ENCODE data around the gene GRIK4.

GRIK4 gene

GRCh38 chr11:120768949-120769348 lies 257.4 kb downstream of the GRIK4 start:
- in situ Hi-C loops (cut with MboI; ENCODE audit: low sequenced_read_pairs) = no loop called here
- Histone ChIP-seq H3K4me3 (no peak overlapping the region), H3K36me3 (replicated peaks) (no peaks in the 10 kb centered on the region), H3K27me3 (ENCODE audit: low read depth) (no peaks in the 10 kb centered on the region), H3K9me3 (no peaks in the 10 kb centered on the region; the same call in 1 of the 2 replicates), H3K4me1 (no peaks in the 10 kb centered on the region)
- no peak for DNase-seq (ENCODE audit: low spot score in 2 of 2)

GRCh38 chr11:120769906-120770305 lies 258.4 kb downstream of the GRIK4 start:
- no peak for DNase-seq (ENCODE audit: low spot score in 2 of 2)
- Histone ChIP-seq H3K27me3 (ENCODE audit: low read depth) (no peaks in the 10 kb centered on the region), H3K9me3 (no peaks in the 10 kb centered on the region; the same call in 1 of the 2 replicates), H3K4me3 (no peak overlapping the region), H3K4me1 (no peaks in the 10 kb centered on the region), H3K36me3 (replicated peaks) (no peaks in the 10 kb centered on the region)
- in situ Hi-C loops (cut with MboI; ENCODE audit: low sequenced_read_pairs) = no loop called here

- Histone ChIP-seq H3K27me3 (ENCODE audit: low read depth) (no peaks in the 10 kb centered on the region), H3K36me3 (replicated peaks) (no peaks in the 10 kb centered on the region), H3K4me1 (no peaks in the 10 kb centered on the region), H3K4me3 (no peak overlapping the region), H3K9me3 (no peaks in the 10 kb centered on the region; the same call in 1 of the 2 replicates)
- in situ Hi-C loops (cut with MboI; ENCODE audit: low sequenced_read_pairs) = no loop called here
- no peak for DNase-seq (ENCODE audit: low spot score in 2 of 2)
Measured at GRCh38 chr11:120771551-120772060, 260.1 kb downstream of the GRIK4 start.

- in situ Hi-C loops (cut with MboI; ENCODE audit: low sequenced_read_pairs) = no loop called here
- no peak for DNase-seq (ENCODE audit: low spot score in 2 of 2)
Measured at GRCh38 chr11:120773501-120774031, 262.0 kb downstream of the GRIK4 start.

GRCh38 chr11:120774591-120775386 lies 263.2 kb downstream of the GRIK4 start:
- H3K9me3 ChIP-seq = no peaks in the 10 kb centered on the region
- in situ Hi-C loops (cut with MboI; ENCODE audit: low sequenced_read_pairs) = no loop called here
- no peak for DNase-seq (ENCODE audit: low spot score in 2 of 2)
- peaks cover 4% of the 10 kb centered on the region for H3K4me1 ChIP-seq
- no peaks in the 10 kb centered on the region for H3K27me3 ChIP-seq (ENCODE audit: low read depth)
- H3K4me3 ChIP-seq = no peak overlapping the region
- no peaks in the 10 kb centered on the region for H3K36me3 ChIP-seq (replicated peaks)

More at GRCh38 chr11:120773501-120774031, 262.0 kb downstream of the GRIK4 start:
- Histone ChIP-seq H3K4me1 (no peaks in the 10 kb centered on the region), H3K27me3 (ENCODE audit: low read depth) (no peaks in the 10 kb centered on the region), H3K9me3 (no peaks in the 10 kb centered on the region), H3K36me3 (replicated peaks) (no peaks in the 10 kb centered on the region), H3K4me3 (no peak overlapping the region)

- no peak overlapping the region for H3K4me3 ChIP-seq
- no peaks in the 10 kb centered on the region for H3K27me3 ChIP-seq (ENCODE audit: low read depth)
- no peak for DNase-seq (ENCODE audit: low spot score in 2 of 2)
- H3K9me3 ChIP-seq = no peaks in the 10 kb centered on the region
- in situ Hi-C loops (cut with MboI; ENCODE audit: low sequenced_read_pairs) = no loop called here
- no peaks in the 10 kb centered on the region for H3K36me3 ChIP-seq (replicated peaks)
- H3K4me1 ChIP-seq = peaks cover 11% of the 10 kb centered on the region
Measured at GRCh38 chr11:120775986-120776951, 264.7 kb downstream of the GRIK4 start.

GRCh38 chr11:120778685-120779490 lies 267.3 kb downstream of the GRIK4 start:
- in situ Hi-C loops (cut with MboI; ENCODE audit: low sequenced_read_pairs) = no loop called here
- DNase-seq (ENCODE audit: low spot score in 2 of 2) = peak; percentile 10 to 44
- no peak overlapping the region for H3K4me3 ChIP-seq
- H3K27me3 ChIP-seq (ENCODE audit: low read depth) = no peaks in the 10 kb centered on the region
- no peaks in the 10 kb centered on the region for H3K36me3 ChIP-seq (replicated peaks)
- H3K4me1 ChIP-seq = peaks cover 11% of the 10 kb centered on the region
- H3K9me3 ChIP-seq = no peaks in the 10 kb centered on the region

GRCh38 chr11:120780239-120780638 lies 268.7 kb downstream of the GRIK4 start:
- Histone ChIP-seq H3K4me3 (no peak overlapping the region), H3K4me1 (peaks cover 11% of the 10 kb centered on the region), H3K9me3 (no peaks in the 10 kb centered on the region), H3K36me3 (replicated peaks) (no peaks in the 10 kb centered on the region), H3K27me3 (ENCODE audit: low read depth) (no peaks in the 10 kb centered on the region)
- in situ Hi-C loops (cut with MboI; ENCODE audit: low sequenced_read_pairs) = no loop called here
- no peak for DNase-seq (ENCODE audit: low spot score in 2 of 2)

- Histone ChIP-seq H3K36me3 (replicated peaks) (no peaks in the 10 kb centered on the region), H3K4me3 (no peak overlapping the region), H3K4me1 (peaks cover 11% of the 10 kb centered on the region), H3K9me3 (no peaks in the 10 kb centered on the region), H3K27me3 (ENCODE audit: low read depth) (no peaks in the 10 kb centered on the region)
- in situ Hi-C loops (cut with MboI; ENCODE audit: low sequenced_read_pairs) = no loop called here
- no peak for DNase-seq (ENCODE audit: low spot score in 2 of 2)
Measured at GRCh38 chr11:120781486-120782120, 270.1 kb downstream of the GRIK4 start.

GRCh38 chr11:120784566-120785251 lies 273.2 kb downstream of the GRIK4 start:
- no peaks in the 10 kb centered on the region; the same call in 1 of the 2 replicates for H3K27me3 ChIP-seq (ENCODE audit: low read depth)
- no peaks in the 10 kb centered on the region for H3K9me3 ChIP-seq
- no peak for DNase-seq (ENCODE audit: low spot score in 2 of 2)
- no peak overlapping the region for H3K4me3 ChIP-seq
- no peaks in the 10 kb centered on the region for H3K36me3 ChIP-seq (replicated peaks)
- peaks cover 7% of the 10 kb centered on the region for H3K4me1 ChIP-seq
- in situ Hi-C loops (cut with MboI; ENCODE audit: low sequenced_read_pairs) = no loop called here

GRCh38 chr11:120785576-120785975 lies 274.0 kb downstream of the GRIK4 start:
- in situ Hi-C loops (cut with MboI; ENCODE audit: low sequenced_read_pairs) = no loop called here

GRCh38 chr11:120786206-120786735 lies 274.7 kb downstream of the GRIK4 start:
- in situ Hi-C loops (cut with MboI; ENCODE audit: low sequenced_read_pairs) = no loop called here
- H3K4me1 ChIP-seq = no peaks in the 10 kb centered on the region
- H3K4me3 ChIP-seq = no peak overlapping the region
- no peaks in the 10 kb centered on the region for H3K9me3 ChIP-seq
- no peak for DNase-seq (ENCODE audit: low spot score in 2 of 2)
- H3K27me3 ChIP-seq (ENCODE audit: low read depth) = no peaks in the 10 kb centered on the region; the same call in 1 of the 2 replicates
- H3K36me3 ChIP-seq (replicated peaks) = no peaks in the 10 kb centered on the region

More at GRCh38 chr11:120785576-120785975, 274.0 kb downstream of the GRIK4 start:
- Histone ChIP-seq H3K4me3 (no peak overlapping the region), H3K9me3 (no peaks in the 10 kb centered on the region), H3K27me3 (ENCODE audit: low read depth) (no peaks in the 10 kb centered on the region; the same call in 1 of the 2 replicates), H3K4me1 (no peaks in the 10 kb centered on the region), H3K36me3 (replicated peaks) (no peaks in the 10 kb centered on the region)
- no peak for DNase-seq (ENCODE audit: low spot score in 2 of 2)
